ENCODE data around the gene EIF2D.
"Not testable (repeated sequence)": the region's sequence is repeated elsewhere in the genome, so short reads cannot be mapped to it uniquely, and the experiment has no call there.

EIF2D gene

GRCh38 chr1:206635080-206635977 is 23.1 kb upstream of the EIF2D start, which contains the start of gene DYRK3:
Gene DYRK3 (plus strand): TSS chr1:206635536. CDS start chr1:206635704, 168 bp downstream.
- peak; percentile 91 for DNase-seq

GRCh38 chr1:206634365-206635079 is 22.3 kb upstream of the EIF2D start:
- peak; percentile 75 for DNase-seq

GRCh38 chr1:206633708-206634121 is 21.4 kb upstream of the EIF2D start:
- no peak for DNase-seq

GRCh38 chr1:206631085-206631509 is 18.8 kb upstream of the EIF2D start:
- DNase-seq = peak; percentile 17

GRCh38 chr1:206628916-206629315 is 16.7 kb upstream of the EIF2D start:
- DNase-seq = no peak

- not testable (repeated sequence) for DNase-seq
Measured at GRCh38 chr1:206626396-206626795, 14.1 kb upstream of the EIF2D start.

GRCh38 chr1:206609229-206609991 is 2.9 kb downstream of the EIF2D start:
- DNase-seq = no peak

- peak; percentile 63 for DNase-seq
Measured at GRCh38 chr1:206608108-206608698, 4.1 kb downstream of the EIF2D start.

GRCh38 chr1:206606867-206607266 is 5.4 kb downstream of the EIF2D start:
- DNase-seq = no peak

- no peak for DNase-seq
Measured at GRCh38 chr1:206604861-206605260, 7.4 kb downstream of the EIF2D start.

- DNase-seq = no peak
Measured at GRCh38 chr1:206600527-206600926, 11.7 kb downstream of the EIF2D start.

- no peak for DNase-seq
Measured at GRCh38 chr1:206596319-206596666, 16.0 kb downstream of the EIF2D start.

GRCh38 chr1:206595581-206596318 is 16.5 kb downstream of the EIF2D start:
- no peak for DNase-seq

- DNase-seq = no peak
Measured at GRCh38 chr1:206593351-206593925, 18.8 kb downstream of the EIF2D start.

GRCh38 chr1:206591696-206592095 is 20.6 kb downstream of the EIF2D start:
- DNase-seq = no peak

- no peak for DNase-seq
Measured at GRCh38 chr1:206591226-206591625, 21.0 kb downstream of the EIF2D start.

GRCh38 chr1:206590025-206590758 is 22.1 kb downstream of the EIF2D start:
- peak; percentile 54 for DNase-seq

GRCh38 chr1:206589206-206589605 is 23.1 kb downstream of the EIF2D start:
- DNase-seq = no peak

- no peak for DNase-seq
Measured at GRCh38 chr1:206588492-206588891, 23.8 kb downstream of the EIF2D start.

- no peak for DNase-seq
Measured at GRCh38 chr1:206587904-206588303, 24.4 kb downstream of the EIF2D start.

Measured in activated naive CD4-positive, alpha-beta T cell treated with anti-CD3 and anti-CD28 coated beads, Interleukin-2, amount 50 U/mL, for 16 hours (primary cell).